Lower lobe of right lung (tissue), 2 donors: ENCODE results near the gene ESX1. TPM values are rescaled to one million over a fixed set of nuclear protein-coding genes. Genes with fewer than 3 reads are reported as not detected.

Experiments used
- ATAC-seq, 2 donors: fragments of 200-7000 bp; cut with Tn5 transposase; one replicate each; pipeline ENCODE4 v1.9.1; 2020 to 2022; ENCODE audit warnings: mild to moderate bottlenecking in 2 of 2, moderate library complexity in 2 of 2
- DNase-seq: peaks from one replicate; pipeline ENCODE4 v3.0.0-alpha.2; 2020
- H3K27ac ChIP-seq: fragments of 200-600 bp; one replicate; pipeline ENCODE4 v1.8.0; 2022
- H3K27me3 ChIP-seq: fragments of 200-600 bp; one replicate; pipeline ENCODE4 v1.8.0; 2022; ENCODE audit warnings: low read depth
- H3K36me3 ChIP-seq: fragments of 200-600 bp; one replicate; pipeline ENCODE4 v1.8.0; 2022; ENCODE audit warnings: mild to moderate bottlenecking
- H3K4me1 ChIP-seq: fragments of 200-600 bp; one replicate; pipeline ENCODE4 v1.8.0; 2022
- H3K4me3 ChIP-seq: fragments of 200-600 bp; one replicate; pipeline ENCODE4 v1.8.0; 2022; ENCODE audit warnings: mild to moderate bottlenecking
- H3K9me3 ChIP-seq: fragments of 200-600 bp; one replicate; pipeline ENCODE4 v1.8.0; 2022
- CTCF ChIP-seq: fragments of 200-600 bp; IDR thresholded peaks from one replicate; pipeline ENCODE4 v1.8.0; 2022; ENCODE audit warnings: antibody characterized with exemption, mild to moderate bottlenecking
- intact Hi-C: fragments of 100-400 bp; cut with DNase I; formaldehyde crosslinking; loops from one replicate; pipeline ENCODE4 v1.11.0; 2022
- total RNA-seq: library from RNA; stranded (reverse); fragmentation: NEBNext Ultra II Directional; extraction: Animal tissue kit (Norgen Biotek cat#: 25700); gene quantifications from one replicate; pipeline ENCODE4 v1.2.1, GENCODE V29; 2021
- donor health status: DM: no; HTN: yes; CAD: no; lungs with severe emphysema.

ESX1 gene
- total RNA-seq, 1 donor from 2014 or later: not detected

- ATAC-seq: no peak
- no peak overlapping the region for H3K27ac ChIP-seq
Observed at GRCh38 chrX:104205548-104205947, 49.2 kb downstream of the ESX1 start.

More at GRCh38 chrX:104205548-104205947, 49.2 kb downstream of the ESX1 start:
- Histone ChIP-seq H3K4me1 (no peaks in the 10 kb centered on the region), H3K4me3 (no peak overlapping the region), H3K36me3 (no peaks in the 10 kb centered on the region), H3K9me3 (no peaks in the 10 kb centered on the region), H3K27me3 (no peaks in the 10 kb centered on the region)
- DNase-seq: no peak
- TF ChIP-seq CTCF: no peak
- intact Hi-C loops: no loop called here

Other genes starting within 250 kb of the ESX1 start
- not detected for gene H2BW1, start 241.2 kb downstream of the ESX1 start, total RNA-seq
- gene H2BW2, start 215.0 kb downstream of the ESX1 start, total RNA-seq: not detected
- 1.2 TPM for gene TMSB15C, start 178.7 kb downstream of the ESX1 start, total RNA-seq
- gene ZCCHC18, start 142.4 kb downstream of the ESX1 start, total RNA-seq: 0.24 TPM
- 13.4 TPM for gene SLC25A53, start 97.9 kb downstream of the ESX1 start, total RNA-seq
- gene FAM199X, start 88.5 kb downstream of the ESX1 start, total RNA-seq: 16.6 TPM